Activated CD4-positive, alpha-beta T cell treated with anti-CD3 and anti-CD28 coated beads, Interleukin-10, Interleukin-2, amounts not matched to agents 100 ng/mL and 50 ng/mL, durations not matched to agents 16 hours and 8 hours (primary cell): Measurements from ENCODE around the gene DNPH1.

Experiments
- DNase-seq: peaks from one replicate; pipeline ENCODE4 v3.0.0-alpha.2; 2020

Gene DNPH1

GRCh38 chr6:43180985-43181384 is 48.3 kb downstream of the DNPH1 start:
- DNase-seq = no peak

GRCh38 chr6:43180058-43180457 is 49.2 kb downstream of the DNPH1 start:
- DNase-seq = no peak

GRCh38 chr6:43178951-43179830 is 50.1 kb downstream of the DNPH1 start:
- no peak for DNase-seq

GRCh38 chr6:43178150-43178549 is 51.1 kb downstream of the DNPH1 start:
- no peak for DNase-seq

- no peak for DNase-seq
These were observed 52.9 kb downstream of the DNPH1 start for GRCh38 chr6:43176423-43176786.

GRCh38 chr6:43175676-43176422 is 53.4 kb downstream of the DNPH1 start:
- no peak for DNase-seq
